Immature natural killer cell (primary cell): ENCODE results near the gene KLHL29. TPM values are rescaled to one million over a fixed set of nuclear protein-coding genes. Genes with fewer than 3 reads are reported as not detected.

ENCODE experiments used
- DNase-seq, 3 donors: peaks; one replicate each; pipeline ENCODE4 v3.0.0; 2022; ENCODE audit warnings: mixed read lengths in 1 of 3
- H3K27ac Mint-ChIP-seq, 6 donors: one replicate each; pipeline ENCODE4 v1.8.0; 2020; ENCODE audit warnings: mixed read lengths in 6 of 6, mild to moderate bottlenecking in 5 of 6, inconsistent platforms in 4 of 6, moderate library complexity in 3 of 6
- H3K27me3 Mint-ChIP-seq, 3 donors: one replicate each; pipeline ENCODE4 v1.8.0; 2020 to 2021; ENCODE audit warnings: low read depth in 3 of 3, mild to moderate bottlenecking in 3 of 3, mixed read lengths in 3 of 3, moderate library complexity in 3 of 3, inconsistent platforms in 1 of 3
- H3K36me3 Mint-ChIP-seq, 3 donors: one replicate each; pipeline ENCODE4 v1.8.0; 2020; ENCODE audit warnings: mixed read lengths in 3 of 3, inconsistent platforms in 2 of 3, mild to moderate bottlenecking in 2 of 3
- H3K4me1 Mint-ChIP-seq, 2 donors: one replicate each; pipeline ENCODE4 v1.8.0; 2020; ENCODE audit warnings: inconsistent platforms in 2 of 2, mild to moderate bottlenecking in 2 of 2, mixed read lengths in 2 of 2, moderate library complexity in 1 of 2
- H3K4me3 Mint-ChIP-seq, 5 donors: one replicate each; pipeline ENCODE4 v1.8.0; 2020; ENCODE audit warnings: mild to moderate bottlenecking in 5 of 5, mixed read lengths in 5 of 5, inconsistent platforms in 3 of 5, moderate library complexity in 3 of 5
- H3K9me3 Mint-ChIP-seq, 6 donors: one replicate each; pipeline ENCODE4 v1.8.0; 2020; ENCODE audit warnings: mild to moderate bottlenecking in 6 of 6, mixed read lengths in 6 of 6, inconsistent platforms in 4 of 6, moderate library complexity in 3 of 6
- polyA plus RNA-seq, 3 donors: library from polyadenylated mRNA; unstranded; fragments of 300-500 nt; fragmentation: Illumina TruSeq; gene quantifications; one replicate each; pipeline ENCODE4 v1.2.3, GENCODE V29; 2021

KLHL29 gene
- polyA plus RNA-seq, 3 donors from 2014 or later: 0.02 to 0.41 TPM; not detected in 1

- no peak overlapping the region for H3K27ac Mint-ChIP-seq
- H3K27me3 Mint-ChIP-seq: peaks cover 0 to 9% (median 4%) of the 10 kb centered on the region in 3 donors
- no peak overlapping the region for H3K4me3 Mint-ChIP-seq
- no peaks in the 10 kb centered on the region for H3K36me3 Mint-ChIP-seq
- H3K9me3 Mint-ChIP-seq: peaks cover 0 to 2% (median 0%) of the 10 kb centered on the region in 6 donors
- no peaks in the 10 kb centered on the region for H3K4me1 Mint-ChIP-seq
- DNase-seq: no peak
Measured at GRCh38 chr2:23441414-23441813, 56.4 kb downstream of the KLHL29 start.

- DNase-seq: no peak
- peaks cover 0 to 2% (median 0%) of the 10 kb centered on the region in 6 donors for H3K9me3 Mint-ChIP-seq
- H3K27ac Mint-ChIP-seq: no peak overlapping the region
- H3K36me3 Mint-ChIP-seq: no peaks in the 10 kb centered on the region
- no peaks in the 10 kb centered on the region for H3K4me1 Mint-ChIP-seq
- no peak overlapping the region for H3K4me3 Mint-ChIP-seq
- H3K27me3 Mint-ChIP-seq: peaks cover 3 to 7% (median 5%) of the 10 kb centered on the region in 3 donors
Measured at GRCh38 chr2:23445450-23445868, 60.5 kb downstream of the KLHL29 start.

- Mint-ChIP-seq H3K4me3 (no peak overlapping the region), H3K27ac (no peak overlapping the region), H3K4me1 (peaks cover 0 to 5% of the 10 kb centered on the region in 2 donors), H3K36me3 (no peaks in the 10 kb centered on the region), H3K27me3 (peaks cover 3 to 12% (median 5%) of the 10 kb centered on the region in 3 donors), H3K9me3 (no peaks in the 10 kb centered on the region)
- no peak for DNase-seq
Measured at GRCh38 chr2:23446916-23447315, 61.9 kb downstream of the KLHL29 start.

GRCh38 chr2:23447405-23447804 is 62.4 kb downstream of the KLHL29 start:
- H3K36me3 Mint-ChIP-seq: no peaks in the 10 kb centered on the region
- H3K9me3 Mint-ChIP-seq: no peaks in the 10 kb centered on the region
- no peak overlapping the region for H3K4me3 Mint-ChIP-seq
- peaks cover under 1 to 10% of the 10 kb centered on the region in 2 donors for H3K4me1 Mint-ChIP-seq
- no peak overlapping the region for H3K27ac Mint-ChIP-seq
- no peak for DNase-seq
- H3K27me3 Mint-ChIP-seq: peaks cover 3 to 12% (median 5%) of the 10 kb centered on the region in 3 donors

GRCh38 chr2:23448906-23449305 is 63.9 kb downstream of the KLHL29 start:
- Mint-ChIP-seq H3K27ac (no peak overlapping the region), H3K27me3 (peaks cover 4 to 14% (median 10%) of the 10 kb centered on the region in 3 donors), H3K4me3 (no peak overlapping the region)

GRCh38 chr2:23449413-23449812 is 64.4 kb downstream of the KLHL29 start:
- Mint-ChIP-seq H3K4me3 (no peak overlapping the region), H3K9me3 (no peaks in the 10 kb centered on the region), H3K36me3 (no peaks in the 10 kb centered on the region), H3K27ac (no peak overlapping the region), H3K4me1 (peaks cover 13 to 23% of the 10 kb centered on the region in 2 donors), H3K27me3 (peaks cover 4 to 14% (median 13%) of the 10 kb centered on the region in 3 donors)
- no peak for DNase-seq

More at GRCh38 chr2:23448906-23449305, 63.9 kb downstream of the KLHL29 start:
- no peak for DNase-seq
- no peaks in the 10 kb centered on the region for H3K9me3 Mint-ChIP-seq
- H3K4me1 Mint-ChIP-seq: peaks cover 13 to 23% of the 10 kb centered on the region in 2 donors
- no peaks in the 10 kb centered on the region for H3K36me3 Mint-ChIP-seq

- no peaks in the 10 kb centered on the region for H3K9me3 Mint-ChIP-seq
- DNase-seq: no peak
- H3K27ac Mint-ChIP-seq: no peak overlapping the region
- H3K4me3 Mint-ChIP-seq: no peak overlapping the region
- peaks cover 13 to 23% of the 10 kb centered on the region in 2 donors for H3K4me1 Mint-ChIP-seq
- peaks cover 4 to 15% (median 14%) of the 10 kb centered on the region in 3 donors for H3K27me3 Mint-ChIP-seq
- H3K36me3 Mint-ChIP-seq: no peaks in the 10 kb centered on the region
Measured at GRCh38 chr2:23449831-23450331, 64.9 kb downstream of the KLHL29 start.

- H3K4me1 Mint-ChIP-seq: peaks cover 13 to 23% of the 10 kb centered on the region in 2 donors
- peak overlapping the region in 1 of 5 donors; percentile 34 for H3K4me3 Mint-ChIP-seq
- DNase-seq: no peak
- no peaks in the 10 kb centered on the region for H3K9me3 Mint-ChIP-seq
- peaks cover 4 to 14% (median 12%) of the 10 kb centered on the region in 3 donors for H3K27me3 Mint-ChIP-seq
- no peak overlapping the region for H3K27ac Mint-ChIP-seq
- no peaks in the 10 kb centered on the region for H3K36me3 Mint-ChIP-seq
Measured at GRCh38 chr2:23452372-23452771, 67.4 kb downstream of the KLHL29 start.

GRCh38 chr2:23452853-23453420 is 68.0 kb downstream of the KLHL29 start:
- Mint-ChIP-seq H3K36me3 (no peaks in the 10 kb centered on the region), H3K27ac (no peak overlapping the region), H3K4me3 (peak overlapping the region in 3 of 5 donors; percentile 18 to 39 (median 34)), H3K27me3 (peaks cover 4 to 14% (median 12%) of the 10 kb centered on the region in 3 donors), H3K9me3 (no peaks in the 10 kb centered on the region), H3K4me1 (peaks cover 13 to 23% of the 10 kb centered on the region in 2 donors)
- DNase-seq: peak; percentile 4 to 16 (median 10)

GRCh38 chr2:23453432-23453831 is 68.5 kb downstream of the KLHL29 start:
- H3K4me1 Mint-ChIP-seq: peaks cover 13 to 23% of the 10 kb centered on the region in 2 donors
- no peaks in the 10 kb centered on the region for H3K9me3 Mint-ChIP-seq
- H3K27me3 Mint-ChIP-seq: peaks cover 4 to 14% (median 12%) of the 10 kb centered on the region in 3 donors
- H3K36me3 Mint-ChIP-seq: no peaks in the 10 kb centered on the region
- peak overlapping the region in 1 of 5 donors; percentile 34 for H3K4me3 Mint-ChIP-seq
- no peak for DNase-seq
- H3K27ac Mint-ChIP-seq: no peak overlapping the region

GRCh38 chr2:23453836-23454460 is 69.0 kb downstream of the KLHL29 start:
- DNase-seq: no peak
- H3K4me1 Mint-ChIP-seq: peaks cover 13 to 23% of the 10 kb centered on the region in 2 donors
- H3K27ac Mint-ChIP-seq: no peak overlapping the region
- H3K27me3 Mint-ChIP-seq: peaks cover 4 to 14% (median 12%) of the 10 kb centered on the region in 3 donors
- no peaks in the 10 kb centered on the region for H3K36me3 Mint-ChIP-seq
- H3K4me3 Mint-ChIP-seq: no peak overlapping the region
- H3K9me3 Mint-ChIP-seq: no peaks in the 10 kb centered on the region

GRCh38 chr2:23454501-23455120 is 69.6 kb downstream of the KLHL29 start:
- Mint-ChIP-seq H3K4me3 (no peak overlapping the region), H3K27me3 (peaks cover 4 to 12% (median 11%) of the 10 kb centered on the region in 3 donors), H3K9me3 (no peaks in the 10 kb centered on the region), H3K36me3 (no peaks in the 10 kb centered on the region), H3K27ac (no peak overlapping the region), H3K4me1 (peaks cover 13 to 23% of the 10 kb centered on the region in 2 donors)
- no peak for DNase-seq

- H3K9me3 Mint-ChIP-seq: no peaks in the 10 kb centered on the region
- peaks cover 4 to 12% (median 8%) of the 10 kb centered on the region in 3 donors for H3K27me3 Mint-ChIP-seq
- no peak overlapping the region for H3K27ac Mint-ChIP-seq
- no peak overlapping the region for H3K4me3 Mint-ChIP-seq
- DNase-seq: no peak
- H3K36me3 Mint-ChIP-seq: no peaks in the 10 kb centered on the region
- peaks cover 13 to 23% of the 10 kb centered on the region in 2 donors for H3K4me1 Mint-ChIP-seq
Measured at GRCh38 chr2:23456396-23456795, 71.4 kb downstream of the KLHL29 start.
